DMS 273 (cell line): ENCODE measurements around the gene DEFB121.
"Not testable (repeated sequence)": the region's sequence is repeated elsewhere in the genome, so short reads cannot be mapped to it uniquely, and the experiment has no call there.

Experiments
- DNase-seq: peaks from one replicate; lab custom pipeline; 2025; ENCODE audit not compliant: unreplicated experiment; lab: John Stamatoyannopoulos, UW

The DEFB121 gene

GRCh38 chr20:31364272-31364671 lies 41.7 kb downstream of the DEFB121 start:
- DNase-seq = not testable (repeated sequence)

- DNase-seq = no peak
These were observed 42.7 kb downstream of the DEFB121 start for GRCh38 chr20:31363295-31363694.

GRCh38 chr20:31355981-31356380 lies 50.0 kb downstream of the DEFB121 start:
- DNase-seq = no peak
